ENCODE data around the gene CPT1A. TPM values are rescaled to one million over a fixed set of nuclear protein-coding genes. Genes with fewer than 3 reads are reported as not detected.

CPT1A gene
- total and polyA plus RNA-seq, 10 of the 15 experiments (the other 5 are each of a cell fraction or from before 2014, with no cell fraction given), result 1.1 to 17.5 (median 6.0) TPM

- no peak for FAIRE-seq
- TF ChIP-seq MYC (IDR thresholded peaks at IDR 0.05; ENCODE audit: insufficient read depth, insufficient read length, insufficient replicate concordance, low read length, severe bottlenecking) (no peak), BACH1 (IDR thresholded peaks at IDR 0.05; ENCODE audit: borderline replicate concordance) (no peak), ZNF592 (IDR thresholded peaks at IDR 0.05) (no peak), ZNF687 (IDR thresholded peaks at IDR 0.05) (no peak), HCFC1 (IDR thresholded peaks at IDR 0.05; ENCODE audit: low read length) (no peak), PML (IDR thresholded peaks at IDR 0.05; ENCODE audit: low read length) (no peak), POLR2A (IDR thresholded peaks at IDR 0.05; ENCODE audit: low read depth, low read length) (no peak), ZBTB40 (IDR thresholded peaks at IDR 0.05; ENCODE audit: borderline replicate concordance) (no peak), RBBP5 (conservative IDR thresholded peaks at IDR 0.05) (no peak), ASH2L (IDR thresholded peaks at IDR 0.05; ENCODE audit: borderline replicate concordance, low read depth) (no peak)
Measured at GRCh38 chr11:68775951-68776388, 65.7 kb downstream of the CPT1A start.

More at GRCh38 chr11:68775951-68776388, 65.7 kb downstream of the CPT1A start:
- Histone ChIP-seq H3K4me1 (ENCODE audit: control insufficient read depth, insufficient read depth, low read length) (no peaks in the 10 kb centered on the region), H3K9me3 (replicated peaks; ENCODE audit: control insufficient read depth, insufficient read depth, low read length) (no peaks in the 10 kb centered on the region), H3K4me2 (ENCODE audit: control insufficient read depth, insufficient read depth) (no peak overlapping the region), H3K4me3 (no peak overlapping the region), H3K9ac (ENCODE audit: control insufficient read depth, insufficient read depth, low read length) (no peak overlapping the region), H3K36me3 (ENCODE audit: control insufficient read depth in 2 of 2, insufficient read depth in 2 of 2, low read length in 1 of 2) (peaks cover 2 to 3% of the 10 kb centered on the region in 2 experiments; a peak in 3 of 4 replicates), H2AFZ (ENCODE audit: control insufficient read depth, low read depth, low read length) (no peak overlapping the region), H3K27me3 (replicated peaks in 1 of 2; ENCODE audit: control insufficient read depth in 2 of 2, insufficient read depth in 2 of 2, low read length in 1 of 2) (no peaks in the 10 kb centered on the region), H4K20me1 (ENCODE audit: control insufficient read depth, insufficient read depth) (no peaks in the 10 kb centered on the region), H3K79me2 (ENCODE audit: control insufficient read depth, insufficient read depth, low read length) (no peaks in the 10 kb centered on the region), H3K27ac (ENCODE audit: control insufficient read depth, insufficient read depth) (no peak overlapping the region)
- POLR2A ChIA-PET, result no interaction called here
- DNase-seq (ENCODE audit: low read depth, low spot score) (no peak), ATAC-seq (no peak)
- CTCF ChIA-PET, result no interaction called here
- in situ Hi-C loops (cut with MboI) (no loop called here), intact Hi-C loops (cut with micrococcal nuclease; ENCODE audit: unreplicated experiment) (no loop called here)
- no TSS peak for BruUV-seq (replicated peaks)
- WGBS (ENCODE audit: insufficient coverage, insufficient replicate concordance, low lambda C conversion rate, missing lambda C conversion rate), result 94% methylated on average over 4 of the region's 4 CpGs
- RAD21 ChIA-PET (ENCODE audit: unreplicated experiment), result no interaction called here
- SMC1A ChIA-PET (ENCODE audit: uncharacterized antibody, unreplicated experiment), result no interaction called here
